ENCODE data around the gene C18orf54.

GRCh38 chr18:54392543-54393023 is 34.9 kb downstream of the C18orf54 start:
- TF ChIP-seq POLR2AphosphoS5 (IDR thresholded peaks at IDR 0.05) (no peak), CTCF (IDR thresholded peaks at IDR 0.05 in 8 of 11, conservative IDR thresholded peaks at IDR 0.05 in 3 of 11) (peak in 10 of 11 experiments; percentile 50 to 76 (median 70)), POLR2A (IDR thresholded peaks at IDR 0.05) (no peak)
